HepG2 (cell line): ENCODE data around the gene TSPAN15. TPM values are rescaled to one million over a fixed set of nuclear protein-coding genes. Genes with fewer than 3 reads are reported as not detected.

ENCODE experiments used
- ATAC-seq: fragments of 200-7000 bp; cut with Tn5 transposase; 3 replicates; pipeline ENCODE4 v1.9.1; 2020; ENCODE audit warnings: mild to moderate bottlenecking, moderate library complexity
- BruUV-seq: library from RNA; stranded (reverse); fragments of 400-500 nt; replicated peaks from 2 replicates; lab custom pipeline; 2021; lab: Mats Ljungman, UMichigan
- CTCF ChIA-PET: fragments of 300-600 bp; formaldehyde crosslinking; extraction: SDS; loops from one replicate; lab custom pipeline; 2021; ENCODE audit warnings: low total read pairs, inconsistent platforms, low intra/inter-chr PET ratio; lab: Yijun Ruan, JAX
- POLR2A ChIA-PET: fragments of 350-600 bp; sonication (Branson Sonifier 250); formaldehyde crosslinking; loops from one replicate; lab custom pipeline; 2020; ENCODE audit warnings: antibody characterized with exemption, inconsistent platforms; lab: Yijun Ruan, JAX
- DNase-seq: peaks from one replicate; pipeline ENCODE4 v3.0.0-alpha.2; 2015; ENCODE audit warnings: low spot score
- FAIRE-seq: peaks from 3 replicates; lab custom pipeline; 2011; peaks lifted over from hg19 to GRCh38; lab: Jason Lieb, UNC
- H2AFZ ChIP-seq: one replicate; pipeline ENCODE4 v1.6.1; 2011; ENCODE audit warnings: low read length, inconsistent platforms
- H3K27ac ChIP-seq: fragments of 300-600 bp; 3 replicates; pipeline ENCODE4 v1.8.0; 2011; ENCODE audit warnings: mixed run types, mild to moderate bottlenecking, mixed read lengths, low read length, inconsistent platforms; ENCODE audit not compliant: insufficient read depth; ENCODE audit errors: extremely low read length
- H3K27me3 ChIP-seq, 2 experiments: fragments of 200-600 bp in 1 of 2; 2 replicates in 1 of 2; 3 replicates in 1 of 2; pipeline versions ENCODE4 v1.6.0 to v1.8.0; 2011; ENCODE audit warnings: low read length in 2 of 2, mild to moderate bottlenecking in 2 of 2, moderate library complexity in 2 of 2, inconsistent platforms in 1 of 2; ENCODE audit not compliant: insufficient read depth in 2 of 2, control insufficient read depth in 1 of 2
- H3K36me3 ChIP-seq, 2 experiments: fragments of 200-600 bp in 1 of 2; replicated peaks in 1 of 2; 2 replicates in 1 of 2; 3 replicates in 1 of 2; pipeline versions ENCODE4 v1.5.1 to v1.8.0; 2011; ENCODE audit warnings: low read length in 2 of 2, inconsistent platforms in 1 of 2; ENCODE audit not compliant: insufficient read depth in 2 of 2, control insufficient read depth in 1 of 2
- H3K4me1 ChIP-seq: 2 replicates; pipeline ENCODE4 v1.5.1; 2012; ENCODE audit warnings: low read length, inconsistent platforms; ENCODE audit not compliant: insufficient read depth
- H3K4me2 ChIP-seq: 2 replicates; pipeline ENCODE4 v1.6.0; 2011; ENCODE audit warnings: low read depth, low read length, inconsistent platforms
- H3K4me3 ChIP-seq, 3 experiments: fragments of 200-600 bp in 1 of 3; sonication (generic), shearing (Covaris generic) in 1 of 3; replicated peaks in 1 of 3; 2 replicates each; pipeline ENCODE4 v1.5.1; 2011 to 2016; ENCODE audit warnings: low read length in 3 of 3, inconsistent platforms in 2 of 3, low read depth in 2 of 3, mild to moderate bottlenecking in 2 of 3, control low read depth in 1 of 3, mixed read lengths in 1 of 3; ENCODE audit not compliant: insufficient read depth in 1 of 3
- H3K79me2 ChIP-seq: one replicate; pipeline ENCODE4 v1.6.1; 2011; ENCODE audit warnings: low read length, inconsistent platforms; ENCODE audit not compliant: insufficient read depth
- H3K9ac ChIP-seq: 2 replicates; pipeline ENCODE4 v1.6.0; 2011; ENCODE audit warnings: mild to moderate bottlenecking, low read depth, low read length, inconsistent platforms; ENCODE audit not compliant: insufficient read depth
- H3K9me3 ChIP-seq: 2 replicates; pipeline ENCODE4 v1.5.1; 2012; ENCODE audit warnings: mild to moderate bottlenecking, low read length
- H4K20me1 ChIP-seq: 2 replicates; pipeline ENCODE4 v1.6.0; 2011; ENCODE audit warnings: inconsistent platforms, mild to moderate bottlenecking, low read length, moderate library complexity; ENCODE audit not compliant: insufficient read depth
- PHB2 ChIP-seq: fragments of 450-650 bp; IDR thresholded peaks from 2 replicates; pipeline ENCODE4 v1.6.1; 2018; ENCODE audit not compliant: partially characterized antibody
- POGK ChIP-seq: sonication (generic); formaldehyde crosslinking; conservative IDR thresholded peaks from 2 replicates; pipeline ENCODE4 v1.8.0; 2022; ENCODE audit warnings: mild to moderate bottlenecking, moderate library complexity, missing genetic modification reagents
- SIX1 ChIP-seq: sonication (generic); formaldehyde crosslinking; IDR thresholded peaks from 2 replicates; pipeline ENCODE4 v1.4.0; 2020; ENCODE audit warnings: missing genetic modification reagents, borderline replicate concordance
- THRA ChIP-seq: sonication (generic); formaldehyde crosslinking; IDR thresholded peaks from 2 replicates; pipeline ENCODE4 v1.4.0; 2020; ENCODE audit warnings: missing genetic modification reagents, borderline replicate concordance
- ZNF530 ChIP-seq: sonication (generic); formaldehyde crosslinking; IDR thresholded peaks from 2 replicates; pipeline ENCODE4 v1.5.0; 2020; ENCODE audit warnings: low read depth, mild to moderate bottlenecking, missing genetic modification reagents
- ZNF616 ChIP-seq: sonication (generic); formaldehyde crosslinking; IDR thresholded peaks from 2 replicates; pipeline ENCODE4 v1.5.0; 2020; ENCODE audit warnings: low read depth, mild to moderate bottlenecking, missing genetic modification reagents
- WGBS: methylation state at CpG from one replicate; pipeline ENCODE4 v1.1.6; 2017; ENCODE audit warnings: low lambda C conversion rate; 5-methylcytosine and 5-hydroxymethylcytosine counted together
- in situ Hi-C: cut with HindIII; loops from 2 replicates; pipeline ENCODE4 v1.10.0; 2017; ENCODE audit warnings: low pct_unique_long_range_greater_than_20kb; ENCODE audit not compliant: extremely low pct_ligation_motif_present
- intact Hi-C: fragments of 100-400 bp; cut with micrococcal nuclease; formaldehyde crosslinking; loops from one replicate; pipeline ENCODE4 v1.10.0; 2022; ENCODE audit not compliant: unreplicated experiment
- polyA plus RNA-seq, 8 experiments: library from polyadenylated mRNA; depleted of rRNA in 3 of 8; stranded (reverse) in 7 of 8; unstranded in 1 of 8; fragments of >200 nt; fragmentation: Illumina TruSeq in 4 of 8; extraction: Trizol in 4 of 8; gene quantifications; 2 replicates each; pipeline versions ENCODE4 v1.2.1 to v1.2.3, GENCODE V29; 2011 to 2016; ENCODE audit warnings: low read depth in 4 of 8, missing spikeins in 1 of 8, mixed read lengths in 1 of 8; ENCODE audit not compliant: insufficient read depth in 1 of 8
- total RNA-seq, 5 experiments: library from RNA; depleted of rRNA; stranded (reverse); fragments of >200 nt; fragmentation: Illumina TruSeq; extraction: Trizol; gene quantifications; 2 replicates each; pipeline ENCODE4 v1.2.3, GENCODE V29; 2016; ENCODE audit warnings: low read depth in 1 of 5
- TF ChIP-seq, protein P1 (sequence below), 2 experiments: IDR thresholded peaks; 2 replicates each; pipeline ENCODE4 v1.6.1; 2011 to 2012; ENCODE audit warnings: low read length in 2 of 2, borderline replicate concordance in 1 of 2, low read depth in 1 of 2, mild to moderate bottlenecking in 1 of 2, moderate library complexity in 1 of 2

TSPAN15 gene
- total and polyA plus RNA-seq, 2 of the 13 experiments (the other 11 are each of a cell fraction or from before 2014, with no cell fraction given): 0.27 to 3.2 TPM

DNA sequence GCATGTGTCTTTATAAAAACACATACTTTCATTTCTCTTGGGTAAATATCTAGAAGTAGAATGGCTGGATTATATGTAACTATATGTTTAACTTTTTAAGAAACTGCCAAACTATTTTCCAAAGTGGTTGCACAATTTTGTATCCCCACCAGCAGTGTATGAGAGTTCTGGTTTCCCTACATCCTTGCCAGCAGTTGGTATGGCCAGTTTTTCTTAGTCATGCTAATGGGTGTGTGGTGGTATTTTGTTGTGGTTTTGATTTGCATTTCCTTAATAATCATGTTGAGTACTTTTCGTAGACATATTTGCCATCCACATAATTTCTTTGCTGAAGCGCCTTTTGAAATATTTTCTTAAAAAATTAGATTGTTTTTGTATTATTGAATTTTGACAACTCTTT lies 61.6 kb downstream of the TSPAN15 start:
- no peak for DNase-seq
- H2AFZ ChIP-seq: no peak overlapping the region
- H3K79me2 ChIP-seq: no peaks in the 10 kb centered on the region
- ChIA-PET CTCF (interaction anchor here (5.6 kb wide), 1 partner anchor 126 kb away, joined by 71 read pairs; no protein-coding TSS in a partner anchor), POLR2A (no interaction called here)
- in situ Hi-C loops: loop anchor here (10.0 kb wide), 1 partner anchor 202 kb away; no protein-coding TSS in a partner anchor
- no peak overlapping the region for H3K4me2 ChIP-seq
- H3K4me1 ChIP-seq: no peaks in the 10 kb centered on the region
- no peak overlapping the region for H3K9ac ChIP-seq
- H3K27ac ChIP-seq: no peak overlapping the region
- H3K9me3 ChIP-seq: no peaks in the 10 kb centered on the region
- intact Hi-C loops: no loop called here
- WGBS: 13% methylated on average over 2 of the region's 2 CpGs
- no peak for TF ChIP-seq PHB2
- no peak for TF ChIP-seq ZNF616
- TF ChIP-seq THRA (CRISPR knock-in tag): no peak
- TF ChIP-seq ZNF530 (CRISPR knock-in tag): no peak
- TF ChIP-seq, protein P1, sequence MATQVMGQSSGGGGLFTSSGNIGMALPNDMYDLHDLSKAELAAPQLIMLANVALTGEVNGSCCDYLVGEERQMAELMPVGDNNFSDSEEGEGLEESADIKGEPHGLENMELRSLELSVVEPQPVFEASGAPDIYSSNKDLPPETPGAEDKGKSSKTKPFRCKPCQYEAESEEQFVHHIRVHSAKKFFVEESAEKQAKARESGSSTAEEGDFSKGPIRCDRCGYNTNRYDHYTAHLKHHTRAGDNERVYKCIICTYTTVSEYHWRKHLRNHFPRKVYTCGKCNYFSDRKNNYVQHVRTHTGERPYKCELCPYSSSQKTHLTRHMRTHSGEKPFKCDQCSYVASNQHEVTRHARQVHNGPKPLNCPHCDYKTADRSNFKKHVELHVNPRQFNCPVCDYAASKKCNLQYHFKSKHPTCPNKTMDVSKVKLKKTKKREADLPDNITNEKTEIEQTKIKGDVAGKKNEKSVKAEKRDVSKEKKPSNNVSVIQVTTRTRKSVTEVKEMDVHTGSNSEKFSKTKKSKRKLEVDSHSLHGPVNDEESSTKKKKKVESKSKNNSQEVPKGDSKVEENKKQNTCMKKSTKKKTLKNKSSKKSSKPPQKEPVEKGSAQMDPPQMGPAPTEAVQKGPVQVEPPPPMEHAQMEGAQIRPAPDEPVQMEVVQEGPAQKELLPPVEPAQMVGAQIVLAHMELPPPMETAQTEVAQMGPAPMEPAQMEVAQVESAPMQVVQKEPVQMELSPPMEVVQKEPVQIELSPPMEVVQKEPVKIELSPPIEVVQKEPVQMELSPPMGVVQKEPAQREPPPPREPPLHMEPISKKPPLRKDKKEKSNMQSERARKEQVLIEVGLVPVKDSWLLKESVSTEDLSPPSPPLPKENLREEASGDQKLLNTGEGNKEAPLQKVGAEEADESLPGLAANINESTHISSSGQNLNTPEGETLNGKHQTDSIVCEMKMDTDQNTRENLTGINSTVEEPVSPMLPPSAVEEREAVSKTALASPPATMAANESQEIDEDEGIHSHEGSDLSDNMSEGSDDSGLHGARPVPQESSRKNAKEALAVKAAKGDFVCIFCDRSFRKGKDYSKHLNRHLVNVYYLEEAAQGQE (IDR thresholded peaks at IDR 0.05; ENCODE audit: borderline replicate concordance in 1 of 2, low read depth in 1 of 2, low read length in 2 of 2): no peak
- no peak for TF ChIP-seq POGK (CRISPR knock-in tag)
- TF ChIP-seq SIX1 (CRISPR knock-in tag): no peak
- H3K4me3 ChIP-seq: no peak overlapping the region
- FAIRE-seq: no peak
- BruUV-seq: no TSS peak
- H3K36me3 ChIP-seq: no peaks in the 10 kb centered on the region
- no peak for ATAC-seq
- no peaks in the 10 kb centered on the region for H4K20me1 ChIP-seq
- H3K27me3 ChIP-seq: no peaks in the 10 kb centered on the region; a peak in 1 of 5 replicates
